Medulla oblongata (tissue), 1 donor: Measurements from ENCODE around the gene ASPHD2.
A peak's percentile ranks its signal among the peaks of the same experiment; 100 is the strongest.
"Not testable (repeated sequence)": the region's sequence is repeated elsewhere in the genome, so short reads cannot be mapped to it uniquely, and the experiment has no call there.

Experiments
- DNase-seq: peaks from one replicate; pipeline ENCODE4 v3.0.0-alpha.2; 2015; ENCODE audit errors: extremely low spot score

ASPHD2 gene

DNA sequence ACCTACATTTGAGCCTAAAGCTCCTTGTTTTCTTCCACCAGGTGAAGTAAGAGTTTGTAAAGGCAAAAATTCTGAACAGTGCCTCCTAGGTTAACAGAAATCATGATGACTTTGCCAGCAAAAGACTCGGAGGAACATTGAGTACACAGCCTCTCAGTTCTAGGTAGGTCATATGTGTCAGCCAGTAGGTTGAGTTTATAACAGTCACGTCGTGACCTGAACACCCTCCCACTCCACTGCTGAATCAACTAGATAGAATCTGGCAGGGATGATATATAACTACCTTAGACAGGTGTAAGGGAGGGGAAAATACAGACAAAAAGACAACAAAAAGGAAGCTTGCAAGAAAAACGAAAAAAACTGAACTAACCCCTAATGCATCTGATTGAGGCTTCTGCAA is 12.8 kb upstream of the ASPHD2 start:
- DNase-seq, result no peak

DNA sequence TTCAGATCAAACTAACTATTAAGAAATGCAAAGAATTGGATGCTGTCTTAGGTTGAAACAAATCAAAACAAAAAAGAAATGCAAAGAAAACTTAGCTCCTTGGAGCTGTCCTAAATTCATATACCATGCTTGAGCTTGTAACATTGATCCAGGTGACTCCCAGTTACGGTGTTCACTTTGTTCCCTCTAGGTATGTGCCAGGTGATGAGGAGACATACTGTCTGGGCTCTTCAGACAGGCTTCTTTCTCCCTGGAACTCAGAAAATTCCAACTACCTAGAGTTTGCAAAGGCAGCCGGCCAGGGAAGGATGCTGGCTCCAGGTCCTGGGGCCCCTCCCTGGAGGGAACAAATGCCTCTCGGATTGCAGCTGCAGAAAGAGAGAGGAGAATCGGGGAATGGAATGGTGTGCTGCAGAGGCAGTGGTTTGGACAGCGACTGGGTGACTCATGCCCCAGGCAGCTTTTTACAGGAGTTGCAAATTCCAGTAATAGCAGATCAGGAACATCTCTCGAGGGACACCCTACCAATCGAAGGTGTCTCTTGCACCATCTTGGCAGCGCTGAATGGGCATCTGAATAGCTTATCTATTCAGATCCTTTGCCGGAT is 12.3 kb upstream of the ASPHD2 start:
- DNase-seq, result no peak

DNA sequence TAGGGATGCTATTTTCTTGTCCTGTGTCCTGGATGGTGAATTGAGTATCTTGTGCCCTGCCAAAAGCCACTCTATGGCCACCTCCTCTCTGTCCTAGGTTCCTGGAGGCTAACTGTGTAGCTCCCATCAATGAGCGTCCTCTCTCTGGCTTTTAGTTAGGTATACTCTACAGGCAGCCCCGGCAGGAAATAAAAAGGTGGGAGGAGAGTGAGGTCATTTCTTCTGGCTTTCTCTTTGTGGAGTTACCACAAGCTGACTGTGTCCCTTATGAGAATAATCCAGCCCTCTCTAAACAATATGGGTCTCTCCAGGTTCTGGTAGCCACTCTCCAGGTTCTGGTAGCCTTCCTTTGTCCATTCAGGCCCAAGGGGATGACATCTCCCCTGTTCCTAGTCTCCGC is 11.7 kb upstream of the ASPHD2 start:
- DNase-seq, result no peak

DNA sequence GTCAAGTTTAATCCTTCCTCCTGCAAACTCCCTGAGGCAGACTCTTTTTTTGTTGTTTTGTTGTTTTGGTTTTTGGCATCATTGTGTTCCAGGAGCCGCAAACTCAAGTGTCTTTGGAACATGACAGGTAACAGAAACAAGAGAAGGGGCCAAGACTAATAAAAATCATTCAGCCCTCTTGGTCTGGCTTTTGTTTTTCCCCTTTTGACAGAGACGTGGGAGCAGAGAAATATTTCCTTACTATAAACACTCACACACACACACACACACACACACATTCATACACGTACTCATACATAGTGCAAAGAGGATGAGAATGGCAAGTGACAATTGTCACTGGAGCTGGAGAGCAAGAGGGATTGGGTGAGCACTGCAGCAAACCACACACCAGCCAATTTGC is 10.4 kb upstream of the ASPHD2 start:
- no peak for DNase-seq

DNA sequence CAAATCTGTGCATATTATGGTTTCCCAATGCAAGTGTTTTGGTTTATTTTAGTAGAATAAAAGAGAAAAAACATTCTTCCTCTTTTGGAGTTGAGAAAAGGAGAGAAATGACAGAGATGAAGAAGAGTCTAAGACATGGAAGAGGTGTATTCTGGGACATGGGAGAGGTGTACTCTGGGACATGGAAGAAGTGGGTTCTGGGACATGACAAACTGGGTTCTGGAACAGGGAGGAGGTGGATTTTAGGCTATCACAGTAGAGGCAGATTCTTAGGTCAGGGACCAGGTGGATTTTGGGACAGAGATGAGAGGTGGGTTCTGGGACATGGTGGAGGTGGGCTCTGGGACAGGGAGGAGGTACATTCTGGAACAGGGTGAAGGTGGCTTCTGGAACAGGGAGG is 2.1 kb upstream of the ASPHD2 start:
- DNase-seq, result no peak

DNA sequence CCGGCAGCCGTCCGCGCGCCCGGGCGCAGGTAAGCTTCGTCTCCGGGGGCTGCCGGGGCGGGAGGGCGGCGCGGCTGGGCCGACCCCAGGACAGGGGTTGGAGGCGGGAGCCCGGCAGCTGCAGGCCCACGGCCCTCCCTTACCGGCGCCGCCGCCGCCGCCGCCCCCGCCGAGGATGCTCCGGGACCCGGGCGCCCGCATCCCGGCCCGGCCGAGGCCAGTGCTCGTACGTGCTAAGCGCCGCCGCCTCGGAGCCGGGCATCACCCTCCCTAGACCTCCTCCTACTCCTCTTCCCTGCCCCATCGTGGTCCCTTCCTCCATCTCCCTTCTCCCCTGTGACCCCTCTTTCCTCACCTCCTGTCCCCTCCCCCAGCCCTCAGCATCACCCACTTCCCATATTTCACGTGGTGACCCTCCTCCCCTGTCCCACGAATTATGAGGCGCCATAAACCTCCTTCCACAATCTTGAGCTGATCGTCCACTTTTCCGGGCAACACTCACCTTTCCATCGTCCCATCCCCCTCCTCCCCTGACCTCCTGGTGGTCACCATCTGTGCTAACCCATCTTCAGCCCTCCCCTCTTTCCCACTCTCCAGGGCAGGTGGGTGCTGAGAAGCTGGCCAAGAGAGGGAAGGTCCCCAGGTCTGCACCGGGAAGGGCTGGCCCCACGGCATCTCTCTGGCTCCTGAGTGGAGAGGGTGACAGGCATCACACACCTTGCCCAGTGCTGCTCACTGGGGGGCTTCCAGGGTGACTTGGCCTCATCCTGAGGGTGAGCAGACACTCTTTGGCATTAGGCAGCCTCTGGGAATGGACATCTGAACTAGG is 612 bp downstream of the ASPHD2 start:
- no peak for DNase-seq

DNA sequence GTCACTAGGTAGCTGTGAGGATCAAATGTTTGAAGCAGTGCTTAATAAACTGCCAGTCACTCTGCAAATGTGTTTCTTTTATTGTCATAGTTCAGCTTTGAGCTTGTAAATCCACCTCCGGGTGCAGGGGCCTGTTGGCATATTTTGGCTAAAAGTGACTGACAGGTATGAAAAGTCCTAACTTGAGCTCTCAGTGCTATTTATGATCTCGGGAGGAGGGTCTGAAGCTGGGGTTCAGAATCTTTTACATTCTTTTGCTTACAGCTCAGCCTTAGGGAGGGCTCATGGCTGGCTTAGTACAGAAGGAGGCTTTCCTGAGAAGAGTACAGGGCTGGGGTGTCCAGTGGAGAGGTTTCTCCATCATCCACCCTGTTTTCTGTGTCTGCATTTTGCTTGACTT is 1.5 kb downstream of the ASPHD2 start:
- DNase-seq, result no peak

DNA sequence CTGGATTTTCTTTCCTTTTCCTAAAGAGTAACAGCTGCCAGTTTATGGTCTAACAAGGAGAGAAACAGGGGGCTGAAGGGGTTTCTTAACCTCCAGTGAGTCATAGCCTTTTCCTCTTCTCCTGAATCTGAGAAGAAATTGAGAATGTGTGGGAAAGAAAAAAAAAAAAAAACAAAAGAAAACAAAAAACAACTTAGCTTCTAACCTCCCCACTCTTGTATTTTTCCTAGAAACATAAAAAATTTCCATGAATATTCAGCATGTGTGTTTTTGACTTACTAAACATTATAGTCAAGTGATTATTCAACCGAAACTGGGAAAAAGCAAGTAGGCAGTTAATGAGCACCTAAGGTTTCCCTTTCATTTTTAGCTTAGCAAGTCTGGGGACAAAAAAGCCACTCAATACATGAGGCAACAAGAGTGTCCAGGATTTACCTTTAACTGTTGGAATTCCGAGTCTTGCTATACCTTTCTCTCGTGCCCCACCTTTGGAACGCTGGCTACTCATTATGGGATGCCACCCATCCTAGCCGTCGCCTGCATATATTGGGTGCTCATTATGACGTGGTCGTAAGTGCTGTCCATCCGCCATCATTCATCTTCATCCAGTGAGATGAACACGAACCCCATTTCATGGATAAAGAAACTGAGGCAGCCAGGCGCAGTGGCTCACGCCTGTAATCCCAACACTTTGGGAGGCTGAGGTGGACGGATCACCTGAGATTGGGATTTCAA is 2.4 kb downstream of the ASPHD2 start:
- no peak for DNase-seq

DNA sequence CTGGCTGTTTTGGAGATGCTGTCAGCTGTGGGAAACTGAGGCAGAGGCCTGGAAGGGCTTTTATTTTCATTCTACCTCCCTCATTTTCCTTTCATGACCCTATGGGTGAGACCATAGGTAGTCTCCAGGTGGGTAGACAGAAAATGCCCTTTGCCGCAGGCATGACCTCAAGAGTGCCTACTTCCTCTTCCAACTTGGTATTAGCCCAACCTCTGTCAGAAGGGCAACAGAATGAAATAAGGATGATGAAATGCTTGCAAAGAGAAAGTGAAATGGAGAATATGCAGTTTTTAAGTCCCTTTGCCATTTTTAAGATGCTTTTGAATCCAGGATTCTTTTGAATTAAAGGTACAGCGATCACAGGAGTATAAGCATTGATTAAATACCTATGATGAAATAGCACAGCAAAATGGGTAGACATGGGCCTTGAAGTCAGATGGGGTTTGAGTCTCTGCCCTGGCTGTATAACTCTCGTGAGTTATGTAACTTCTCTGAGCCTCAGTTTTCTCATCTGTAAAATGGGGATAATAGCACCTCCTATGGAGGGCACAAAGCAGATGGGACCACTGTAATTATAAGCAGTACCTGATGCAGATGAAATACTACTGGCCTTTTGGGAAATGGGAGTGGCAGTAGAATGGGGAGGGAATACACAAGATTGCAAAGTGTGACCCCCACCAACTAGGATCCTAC is 3.7 kb downstream of the ASPHD2 start:
- peak; percentile 16 for DNase-seq

DNA sequence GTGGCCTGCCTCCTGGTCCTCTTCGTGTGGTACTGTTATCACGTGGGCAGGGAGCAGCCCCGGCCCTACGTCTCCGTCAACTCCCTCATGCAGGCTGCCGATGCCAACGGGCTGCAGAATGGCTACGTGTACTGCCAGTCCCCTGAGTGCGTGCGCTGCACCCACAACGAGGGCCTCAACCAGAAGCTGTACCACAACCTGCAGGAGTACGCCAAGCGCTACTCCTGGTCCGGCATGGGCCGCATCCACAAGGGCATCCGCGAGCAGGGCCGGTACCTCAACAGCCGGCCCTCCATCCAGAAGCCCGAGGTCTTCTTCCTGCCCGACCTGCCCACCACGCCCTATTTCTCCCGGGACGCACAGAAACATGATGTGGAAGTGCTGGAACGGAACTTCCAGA is 4.7 kb downstream of the ASPHD2 start:
- DNase-seq, result no peak

DNA sequence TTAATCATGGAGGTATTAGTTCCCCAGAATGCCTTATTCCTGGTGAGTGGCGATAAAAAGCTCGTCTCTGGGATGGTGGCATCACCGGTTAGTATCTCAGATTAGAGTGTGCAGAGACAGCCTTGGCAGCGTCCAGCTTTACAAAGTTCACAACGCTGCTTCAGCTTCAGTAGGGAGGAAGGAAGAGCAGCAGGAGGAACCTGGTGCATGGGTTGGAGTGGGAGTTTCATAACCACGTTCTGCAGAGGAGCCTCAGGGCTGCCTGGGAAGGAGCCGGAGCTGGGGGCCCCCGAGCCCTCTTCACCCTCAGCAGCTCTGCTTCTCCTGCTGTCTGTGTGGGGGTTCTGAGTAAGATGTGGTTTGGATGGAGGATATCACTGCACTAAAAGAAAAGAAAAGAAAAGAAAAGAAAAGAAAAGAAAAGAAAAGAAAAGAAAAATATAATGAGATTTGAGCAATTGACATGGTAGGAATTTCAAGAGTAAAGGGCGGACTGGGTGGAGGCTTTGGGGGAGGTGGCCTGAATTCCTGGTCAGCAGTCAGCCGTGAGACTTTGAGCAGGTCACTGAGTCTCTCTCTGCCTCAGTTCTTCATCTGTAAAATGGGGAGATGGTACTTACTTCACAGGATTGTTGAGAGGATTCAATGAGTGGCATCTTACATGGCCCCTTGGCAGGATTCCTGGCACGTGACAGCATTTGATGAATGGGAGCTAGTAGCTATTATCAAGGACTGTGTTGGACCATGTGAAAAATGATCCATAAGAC is 6.5 kb downstream of the ASPHD2 start:
- peak; percentile 14 for DNase-seq

DNA sequence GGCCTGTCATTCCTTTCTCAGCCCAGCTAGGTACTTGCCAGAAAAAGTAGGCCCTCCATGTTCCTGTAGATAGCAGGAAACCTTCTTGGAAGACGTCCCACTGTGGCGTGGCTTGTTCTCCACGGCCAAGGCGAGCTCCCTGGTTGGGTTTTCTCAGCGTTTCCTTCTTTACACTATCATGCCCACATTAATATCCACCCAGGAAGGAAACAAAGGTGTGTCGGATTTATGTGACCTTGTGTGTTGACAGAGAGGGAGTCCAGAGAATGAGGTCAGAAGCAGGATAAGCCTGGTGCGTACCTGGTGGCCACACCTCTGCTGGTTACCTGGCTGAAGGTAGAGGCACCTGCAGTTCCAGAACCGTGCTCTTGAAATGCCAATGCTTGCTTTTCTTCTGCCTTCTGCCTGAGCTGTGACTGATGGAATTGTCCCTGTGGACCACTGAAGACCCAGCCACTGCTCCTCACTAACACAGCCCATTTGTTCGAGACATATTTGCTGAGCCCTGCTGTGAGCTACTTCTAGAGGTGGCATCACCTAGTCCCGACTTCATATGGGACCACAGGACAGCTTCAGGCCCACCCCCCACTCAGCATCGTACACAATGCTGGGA is 7.9 kb downstream of the ASPHD2 start:
- no peak for DNase-seq

DNA sequence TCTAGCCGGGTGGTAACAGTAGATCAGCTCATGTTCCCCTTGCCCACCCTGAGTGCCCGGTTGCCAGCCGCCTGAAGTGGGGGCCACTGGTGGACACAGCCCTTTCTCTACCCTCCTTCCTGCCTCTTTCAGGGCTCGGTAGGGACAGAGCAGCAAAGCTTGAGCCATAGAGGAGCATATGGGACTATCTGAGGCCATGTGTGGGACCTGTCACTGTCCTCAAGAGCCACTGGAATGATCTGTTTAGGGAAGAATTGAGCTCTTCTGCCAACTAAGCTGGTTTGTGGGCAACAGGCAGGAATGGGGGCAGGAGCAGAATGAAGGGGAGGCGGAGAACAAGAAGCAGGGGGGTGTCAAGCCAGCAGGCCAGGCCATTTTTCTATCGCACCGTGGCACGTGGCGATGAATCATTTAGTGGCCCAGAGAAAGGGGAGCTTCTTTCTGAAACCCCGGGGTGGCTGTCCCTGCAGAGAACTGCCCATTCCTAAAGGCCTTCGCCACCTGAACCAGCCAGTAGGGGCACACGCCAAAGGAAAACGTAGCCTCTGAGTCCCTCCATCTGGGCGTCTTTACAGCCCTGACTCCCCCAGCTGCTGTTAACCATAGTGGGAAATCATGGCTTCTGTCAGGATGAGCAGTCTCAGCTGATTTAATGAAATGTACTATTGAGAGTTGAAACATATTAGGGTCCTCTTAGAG is 8.8 kb downstream of the ASPHD2 start:
- DNase-seq, result no peak

DNA sequence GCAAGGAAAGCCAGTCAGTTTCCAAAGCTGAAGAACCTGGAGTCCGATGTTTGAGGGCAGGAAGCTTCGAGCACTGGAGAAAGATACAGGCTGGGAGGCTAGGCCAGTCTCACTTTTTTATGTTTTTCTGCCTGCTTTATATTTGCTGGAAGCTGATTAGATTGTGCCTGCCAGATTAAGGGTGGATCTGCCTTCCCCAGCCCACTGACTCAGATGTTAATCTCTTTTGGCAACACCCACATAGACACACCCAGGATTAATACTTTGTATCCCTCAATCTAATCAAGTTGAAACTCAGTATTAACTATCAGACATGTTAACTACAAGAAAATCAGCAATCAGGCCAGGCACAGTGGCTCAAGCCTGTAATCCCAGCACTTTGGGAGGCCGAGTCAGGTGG is 9.7 kb downstream of the ASPHD2 start:
- DNase-seq, result not testable (repeated sequence)

DNA sequence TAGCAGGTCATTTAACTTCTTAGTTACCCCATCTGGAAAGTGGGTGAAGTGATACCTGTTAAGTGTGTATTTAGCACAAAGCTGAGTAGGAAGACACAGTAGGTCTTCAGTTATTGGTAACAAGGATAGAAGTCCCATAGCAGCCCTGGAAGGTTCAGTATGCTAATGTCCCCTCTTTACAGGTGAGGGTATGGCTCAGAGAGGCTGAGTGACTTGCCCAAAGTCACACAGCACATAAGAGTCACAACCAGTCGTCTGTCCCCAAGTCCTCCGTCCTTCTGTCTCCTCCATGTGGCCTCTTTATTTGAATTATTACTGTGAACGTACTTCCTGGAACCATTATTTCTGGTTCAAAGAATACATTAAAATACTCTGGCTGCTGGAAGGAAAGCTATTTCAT is 10.5 kb downstream of the ASPHD2 start:
- DNase-seq, result no peak

DNA sequence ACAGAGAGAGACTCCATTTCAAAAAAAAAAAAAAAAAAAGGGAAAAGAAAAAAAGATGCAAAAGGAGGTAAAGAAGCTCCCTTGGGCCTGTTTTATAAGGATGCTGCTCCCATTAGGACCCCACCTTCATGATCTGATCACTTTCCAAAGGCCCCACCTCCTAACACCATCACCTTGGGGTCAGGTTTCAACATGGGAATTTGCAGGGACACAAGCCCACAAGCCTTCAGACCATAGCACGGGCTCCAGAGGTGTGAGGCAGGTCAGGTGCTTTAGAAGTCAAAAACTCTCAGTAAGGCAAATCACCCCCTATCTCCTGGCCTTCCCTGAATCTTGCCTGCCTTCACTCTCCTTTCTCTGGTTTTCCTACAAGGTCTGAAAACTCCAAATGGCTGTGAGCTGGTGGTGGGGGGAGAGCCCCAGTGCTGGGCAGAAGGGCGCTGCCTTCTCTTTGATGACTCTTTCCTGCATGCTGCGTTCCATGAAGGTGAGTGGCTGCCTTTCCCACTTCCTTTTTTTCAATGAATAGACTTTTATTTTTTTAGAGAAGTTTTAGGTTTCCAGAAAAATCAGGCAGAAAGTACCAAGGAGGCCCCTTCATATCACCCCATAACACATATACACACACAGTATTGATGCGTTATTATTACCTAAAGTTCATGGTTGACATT is 13.2 kb downstream of the ASPHD2 start:
- no peak for DNase-seq

DNA sequence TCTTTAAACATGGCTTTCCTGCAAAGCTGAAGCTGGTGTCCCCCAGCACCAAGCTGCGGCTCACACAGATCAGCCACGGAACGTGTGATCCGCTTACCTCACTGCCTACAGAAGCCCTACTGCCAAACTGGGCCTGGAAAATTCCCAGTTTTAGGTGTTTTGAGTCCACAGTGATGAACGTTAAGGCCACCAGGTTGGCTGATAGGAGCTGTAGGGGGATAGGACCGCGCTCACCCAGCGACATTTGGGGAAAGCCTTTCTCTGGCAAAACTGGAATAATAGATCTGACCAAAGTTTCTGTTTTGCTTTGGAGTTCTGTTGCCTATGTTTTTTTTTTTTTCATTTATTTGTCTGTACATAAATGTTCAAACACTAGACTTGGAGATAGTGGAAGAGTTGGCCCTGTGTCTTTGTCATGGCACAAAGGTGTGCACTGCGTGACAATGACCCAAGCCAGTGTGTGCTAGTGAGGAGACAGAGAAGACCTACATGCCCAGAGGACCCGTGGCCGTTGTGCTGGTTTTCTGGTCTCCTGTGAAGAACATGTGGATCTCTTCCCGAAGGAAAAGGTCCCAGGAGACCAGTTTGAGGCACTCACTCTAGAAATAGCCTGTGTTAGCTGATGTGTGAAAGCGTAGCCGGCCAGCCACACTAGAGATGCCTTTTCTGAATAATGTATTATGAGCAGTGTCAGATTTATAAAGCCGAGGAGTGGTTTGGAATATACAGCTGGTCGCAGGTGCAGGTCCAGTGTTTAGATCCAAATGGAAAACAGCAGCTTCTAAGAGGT is 15.0 kb downstream of the ASPHD2 start:
- DNase-seq, result no peak

DNA sequence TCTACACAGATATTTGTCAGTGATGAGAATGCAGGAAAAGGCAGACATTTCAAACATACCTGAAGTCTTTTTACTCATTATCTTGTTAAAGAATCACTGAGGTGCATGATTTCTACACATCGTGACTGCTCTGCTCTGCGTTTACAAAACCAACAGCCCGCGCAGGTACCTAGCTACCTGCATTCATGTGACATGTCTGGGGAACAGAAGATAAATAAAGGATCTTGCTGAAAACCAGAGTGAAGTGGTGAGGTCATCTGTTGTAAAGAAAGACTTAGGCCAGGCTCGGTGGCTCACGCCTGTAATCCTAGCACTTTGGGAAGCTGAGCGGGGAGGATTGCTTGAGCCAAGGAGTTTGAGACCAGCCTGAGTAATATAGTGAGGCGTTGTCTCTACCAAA is 15.7 kb downstream of the ASPHD2 start:
- DNase-seq, result no peak
